MM.1S (cell line): Measurements from ENCODE around the gene PDXDC1.
"Not testable (repeated sequence)": the region's sequence is repeated elsewhere in the genome, so short reads cannot be mapped to it uniquely, and the experiment has no call there.

Source experiments
- DNase-seq: peaks from one replicate; pipeline ENCODE4 v3.0.0-alpha.2; 2015
- H2AFZ ChIP-seq: fragments of 300-600 bp; sonication (generic); 2 replicates; pipeline ENCODE4 v1.6.0; 2016; ENCODE audit warnings: antibody characterized with exemption, low read length
- H3F3A ChIP-seq: fragments of 300-600 bp; sonication (generic); 2 replicates; pipeline ENCODE4 v1.6.1; 2016; ENCODE audit warnings: mild to moderate bottlenecking, antibody characterized with exemption, low read length, moderate library complexity, mixed read lengths; ENCODE audit not compliant: insufficient read depth
- H3K27ac ChIP-seq: fragments of 300-600 bp; sonication (generic); 2 replicates; pipeline ENCODE4 v1.5.1; 2016; ENCODE audit warnings: mild to moderate bottlenecking, low read length
- H3K27me3 ChIP-seq: fragments of 300-600 bp; sonication (generic); replicated peaks from 2 replicates; pipeline ENCODE4 v1.6.0; 2016; ENCODE audit warnings: low read length; ENCODE audit not compliant: insufficient read depth
- H3K36me3 ChIP-seq: fragments of 300-600 bp; sonication (generic); replicated peaks from 2 replicates; pipeline ENCODE4 v1.6.1; 2016; ENCODE audit warnings: mild to moderate bottlenecking, low read length, mixed read lengths; ENCODE audit not compliant: insufficient read depth
- H3K4me1 ChIP-seq: fragments of 300-600 bp; sonication (generic); 2 replicates; pipeline ENCODE4 v1.6.1; 2016; ENCODE audit warnings: low read length, mixed read lengths
- H3K4me2 ChIP-seq: fragments of 300-600 bp; sonication (generic); 2 replicates; pipeline ENCODE4 v1.6.0; 2016; ENCODE audit warnings: low read depth, low read length
- H3K4me3 ChIP-seq: fragments of 300-600 bp; sonication (generic); 2 replicates; pipeline ENCODE4 v1.5.1; 2016; ENCODE audit warnings: low read length, mixed read lengths
- H3K79me2 ChIP-seq: fragments of 300-600 bp; sonication (generic); 2 replicates; pipeline ENCODE4 v1.6.1; 2016; ENCODE audit warnings: mixed run types, low read length, mixed read lengths
- H3K9ac ChIP-seq: fragments of 300-600 bp; sonication (generic); 2 replicates; pipeline ENCODE4 v1.6.1; 2016; ENCODE audit warnings: low read length, mixed read lengths
- H3K9me2 ChIP-seq: fragments of 300-600 bp; sonication (generic); replicated peaks from 2 replicates; pipeline ENCODE4 v1.6.1; 2016; ENCODE audit warnings: mild to moderate bottlenecking, low read length, mixed read lengths; ENCODE audit not compliant: insufficient read depth
- H3K9me3 ChIP-seq: fragments of 300-600 bp; sonication (generic); replicated peaks from 2 replicates; pipeline ENCODE4 v1.6.1; 2016; ENCODE audit warnings: mild to moderate bottlenecking, low read length, mixed read lengths; ENCODE audit not compliant: insufficient read depth
- H4K20me1 ChIP-seq: fragments of 300-600 bp; sonication (generic); 2 replicates; pipeline ENCODE4 v1.6.1; 2016; ENCODE audit warnings: mild to moderate bottlenecking, low read length, moderate library complexity, mixed read lengths; ENCODE audit not compliant: insufficient read depth
- EZH2 ChIP-seq: fragments of 300-600 bp; sonication (generic); optimal IDR thresholded peaks from 2 replicates; pipeline ENCODE3; 2017; ENCODE audit warnings: low read depth, mild to moderate bottlenecking, antibody characterized with exemption, low read length, mixed read lengths
- EZH2phosphoT487 ChIP-seq: fragments of 300-600 bp; sonication (generic); IDR thresholded peaks from 2 replicates; pipeline ENCODE4 v1.6.1; 2018; ENCODE audit warnings: antibody characterized with exemption, low read length
- TF ChIP-seq, protein P1 (sequence below): fragments of 300-600 bp; sonication (generic); IDR thresholded peaks from 2 replicates; pipeline ENCODE4 v1.5.1; 2016; ENCODE audit warnings: antibody characterized with exemption, low read length, mixed read lengths

The PDXDC1 gene

DNA sequence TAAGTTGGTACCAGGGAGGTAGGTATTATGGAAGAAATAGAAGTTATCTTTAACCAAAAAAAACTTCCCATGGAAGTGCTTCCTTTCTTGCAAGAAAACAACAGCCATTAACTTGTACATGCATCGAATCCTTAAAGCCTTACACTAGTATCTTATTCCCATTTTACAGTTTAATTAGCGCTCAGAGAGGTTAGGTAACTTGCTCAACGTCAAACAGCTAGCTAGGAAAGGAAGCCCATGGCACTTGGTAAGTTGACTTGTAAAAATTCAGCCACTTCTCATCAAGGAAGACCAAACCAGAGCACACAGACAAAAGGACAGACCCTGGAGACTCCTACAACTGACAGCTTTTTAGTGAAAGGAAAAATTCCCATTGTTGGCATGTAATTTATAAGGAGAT lies 84.5 kb downstream of the PDXDC1 start:
- H3K4me1 ChIP-seq: no peaks in the 10 kb centered on the region; the same call in 1 of the 2 replicates
- H3K9me3 ChIP-seq: no peaks in the 10 kb centered on the region
- peaks cover 13% of the 10 kb centered on the region for H3K79me2 ChIP-seq
- no peak overlapping the region for H3K9ac ChIP-seq
- no peaks in the 10 kb centered on the region for H3K27me3 ChIP-seq
- H3K27ac ChIP-seq: no peak overlapping the region
- H3K36me3 ChIP-seq: no peaks in the 10 kb centered on the region
- H3K4me3 ChIP-seq: no peak overlapping the region
- H2AFZ ChIP-seq: no peak overlapping the region
- DNase-seq: no peak
- TF ChIP-seq, protein P1, sequence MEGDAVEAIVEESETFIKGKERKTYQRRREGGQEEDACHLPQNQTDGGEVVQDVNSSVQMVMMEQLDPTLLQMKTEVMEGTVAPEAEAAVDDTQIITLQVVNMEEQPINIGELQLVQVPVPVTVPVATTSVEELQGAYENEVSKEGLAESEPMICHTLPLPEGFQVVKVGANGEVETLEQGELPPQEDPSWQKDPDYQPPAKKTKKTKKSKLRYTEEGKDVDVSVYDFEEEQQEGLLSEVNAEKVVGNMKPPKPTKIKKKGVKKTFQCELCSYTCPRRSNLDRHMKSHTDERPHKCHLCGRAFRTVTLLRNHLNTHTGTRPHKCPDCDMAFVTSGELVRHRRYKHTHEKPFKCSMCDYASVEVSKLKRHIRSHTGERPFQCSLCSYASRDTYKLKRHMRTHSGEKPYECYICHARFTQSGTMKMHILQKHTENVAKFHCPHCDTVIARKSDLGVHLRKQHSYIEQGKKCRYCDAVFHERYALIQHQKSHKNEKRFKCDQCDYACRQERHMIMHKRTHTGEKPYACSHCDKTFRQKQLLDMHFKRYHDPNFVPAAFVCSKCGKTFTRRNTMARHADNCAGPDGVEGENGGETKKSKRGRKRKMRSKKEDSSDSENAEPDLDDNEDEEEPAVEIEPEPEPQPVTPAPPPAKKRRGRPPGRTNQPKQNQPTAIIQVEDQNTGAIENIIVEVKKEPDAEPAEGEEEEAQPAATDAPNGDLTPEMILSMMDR: no peak
- no peak for TF ChIP-seq EZH2phosphoT487
- no peak for TF ChIP-seq EZH2
- no peaks in the 10 kb centered on the region for H3F3A ChIP-seq
- no peak overlapping the region for H3K4me2 ChIP-seq
- no peaks in the 10 kb centered on the region for H4K20me1 ChIP-seq
- H3K9me2 ChIP-seq: no peaks in the 10 kb centered on the region

DNA sequence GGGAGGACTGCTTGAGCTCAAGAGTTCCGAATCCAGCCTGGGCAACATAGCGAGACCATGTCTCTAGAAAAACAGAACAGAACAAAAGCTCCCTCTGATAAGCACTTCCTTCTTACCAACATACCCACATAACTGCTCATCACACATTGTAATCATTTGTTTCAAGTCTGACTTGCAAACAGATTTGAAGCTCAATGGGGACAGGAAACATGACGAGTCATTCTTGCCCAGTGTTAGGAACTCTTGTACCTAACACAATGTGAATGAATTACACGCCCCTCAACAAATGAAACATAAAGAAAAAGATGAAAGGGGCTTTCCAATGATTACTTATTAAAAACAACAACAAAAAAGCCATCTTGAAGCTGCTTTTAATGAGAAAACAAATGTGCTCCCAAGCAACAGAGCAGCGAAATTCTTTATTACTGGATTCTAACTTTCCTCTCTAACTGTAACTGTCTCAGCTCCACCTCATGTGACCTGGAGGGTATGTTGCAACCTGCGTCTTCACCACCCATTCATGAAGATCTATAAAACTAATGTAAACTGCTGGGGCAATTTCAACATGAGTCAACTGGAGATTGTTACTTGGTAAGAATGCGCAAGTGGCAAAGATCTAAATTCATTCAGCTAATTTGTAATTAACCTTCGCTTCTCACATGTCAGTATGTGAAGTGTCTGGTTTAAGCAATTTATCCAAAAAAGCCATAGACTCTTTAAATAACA lies 87.4 kb downstream of the PDXDC1 start:
- not testable (repeated sequence) for H3F3A ChIP-seq, H3K79me2 ChIP-seq, H3K9me2 ChIP-seq, H3K27me3 ChIP-seq, DNase-seq, H3K4me3 ChIP-seq, H3K36me3 ChIP-seq, H3K4me1 ChIP-seq, H3K4me2 ChIP-seq, H3K9me3 ChIP-seq, H4K20me1 ChIP-seq, H3K9ac ChIP-seq, H3K27ac ChIP-seq, H2AFZ ChIP-seq

DNA sequence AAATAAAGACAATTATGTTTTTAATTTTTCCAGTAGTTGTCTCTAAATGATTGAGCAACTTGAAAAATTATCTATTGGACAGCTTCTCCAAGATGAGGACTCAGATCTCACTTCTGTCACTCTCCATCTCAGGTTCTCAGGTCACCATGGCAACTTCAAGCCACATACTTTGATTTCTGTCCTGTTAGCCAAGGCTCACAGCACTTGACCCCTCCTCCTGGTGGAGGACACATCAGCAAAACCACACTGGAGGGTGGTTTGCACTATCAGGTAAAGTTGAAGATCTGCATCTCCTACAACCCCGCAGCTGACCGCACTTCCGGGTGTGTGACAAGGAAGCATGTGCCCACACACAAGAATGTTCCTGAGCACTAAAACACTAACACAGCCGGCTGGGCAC lies 91.1 kb downstream of the PDXDC1 start:
- not testable (repeated sequence) for H3K27me3 ChIP-seq, H3K36me3 ChIP-seq, H3K79me2 ChIP-seq, H3K9me2 ChIP-seq, H3K9me3 ChIP-seq, H2AFZ ChIP-seq, H3K4me3 ChIP-seq, H4K20me1 ChIP-seq, H3K4me1 ChIP-seq, DNase-seq, H3K27ac ChIP-seq, H3K4me2 ChIP-seq, H3F3A ChIP-seq, H3K9ac ChIP-seq

DNA sequence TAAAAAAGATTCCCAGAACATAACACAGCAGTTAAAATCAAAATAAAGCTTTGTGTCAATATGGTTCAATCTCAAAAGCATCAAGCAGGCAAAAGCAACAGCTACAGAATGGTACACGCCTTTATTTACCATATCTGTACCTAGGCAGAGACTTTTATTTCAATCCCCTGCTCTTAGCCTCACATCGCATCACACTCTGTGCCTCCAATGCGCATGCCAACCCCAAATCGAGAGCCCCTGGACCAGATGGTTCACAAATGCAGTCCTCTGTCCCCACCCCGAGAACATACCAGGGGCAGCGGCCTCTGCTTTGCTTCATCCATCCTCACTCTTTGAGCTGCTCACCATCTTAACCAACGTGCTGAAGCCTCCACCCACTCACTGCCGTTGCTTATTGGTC lies 91.9 kb downstream of the PDXDC1 start:
- not testable (repeated sequence) for H3K79me2 ChIP-seq, H3K9me3 ChIP-seq

DNA sequence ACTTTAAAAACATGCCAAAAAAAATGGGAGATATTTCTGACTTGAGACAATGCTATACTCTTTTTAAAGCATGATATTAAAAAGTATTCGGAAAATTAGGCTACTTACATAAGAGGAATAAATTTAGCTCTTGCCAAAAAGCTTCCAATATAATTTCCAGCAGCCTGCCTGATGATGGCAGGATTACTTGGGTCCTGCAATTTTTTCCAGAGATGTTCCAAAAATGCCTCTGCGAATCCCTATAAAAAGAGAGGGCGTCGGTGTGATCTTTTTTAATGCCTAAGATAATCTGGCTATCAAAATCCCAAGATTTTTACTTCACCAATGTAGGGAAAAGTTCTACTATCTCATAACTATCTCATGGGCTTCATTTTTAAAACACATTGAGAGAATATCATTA lies 96.2 kb downstream of the PDXDC1 start:
- H4K20me1 ChIP-seq, H3K4me1 ChIP-seq, H3K4me2 ChIP-seq, H3F3A ChIP-seq, DNase-seq, H3K79me2 ChIP-seq, H3K27me3 ChIP-seq, H3K9me3 ChIP-seq, H3K9ac ChIP-seq, H3K4me3 ChIP-seq, H3K27ac ChIP-seq, H3K9me2 ChIP-seq, H2AFZ ChIP-seq: not testable (repeated sequence)
- H3K36me3 ChIP-seq: peaks cover 11% of the 10 kb centered on the region; the same call in 1 of the 2 replicates

More for the DNA sequence above, 91.9 kb downstream of the PDXDC1 start:
- H3K4me3 ChIP-seq, H3K27ac ChIP-seq, H4K20me1 ChIP-seq, H3K4me1 ChIP-seq, H3K36me3 ChIP-seq, H3K9ac ChIP-seq, DNase-seq, H3F3A ChIP-seq, H3K27me3 ChIP-seq, H2AFZ ChIP-seq, H3K9me2 ChIP-seq, H3K4me2 ChIP-seq: not testable (repeated sequence)
